ENCODE results near the gene DYNLT1.

The DYNLT1 gene

DNA sequence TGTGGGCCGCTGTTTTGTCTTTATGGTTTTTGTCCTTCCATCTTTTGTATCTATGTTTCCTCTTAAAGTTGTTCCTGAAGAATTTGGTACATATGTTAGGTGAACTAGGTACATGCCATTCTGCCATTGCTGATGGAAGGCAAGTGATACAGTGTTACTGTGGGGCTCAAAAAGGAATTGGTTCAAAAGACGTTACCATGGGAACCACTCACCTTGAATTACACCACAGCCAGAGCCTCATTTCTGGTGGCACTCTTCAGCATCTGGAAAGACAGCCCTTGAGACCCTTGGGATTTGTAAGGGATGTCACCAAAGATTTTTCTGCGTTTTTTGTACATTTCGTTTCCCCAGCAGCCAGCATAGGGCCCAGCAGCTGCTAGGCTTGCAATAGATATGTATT is 52.7 kb downstream of the DYNLT1 start:
- no peak for DNase-seq

DNA sequence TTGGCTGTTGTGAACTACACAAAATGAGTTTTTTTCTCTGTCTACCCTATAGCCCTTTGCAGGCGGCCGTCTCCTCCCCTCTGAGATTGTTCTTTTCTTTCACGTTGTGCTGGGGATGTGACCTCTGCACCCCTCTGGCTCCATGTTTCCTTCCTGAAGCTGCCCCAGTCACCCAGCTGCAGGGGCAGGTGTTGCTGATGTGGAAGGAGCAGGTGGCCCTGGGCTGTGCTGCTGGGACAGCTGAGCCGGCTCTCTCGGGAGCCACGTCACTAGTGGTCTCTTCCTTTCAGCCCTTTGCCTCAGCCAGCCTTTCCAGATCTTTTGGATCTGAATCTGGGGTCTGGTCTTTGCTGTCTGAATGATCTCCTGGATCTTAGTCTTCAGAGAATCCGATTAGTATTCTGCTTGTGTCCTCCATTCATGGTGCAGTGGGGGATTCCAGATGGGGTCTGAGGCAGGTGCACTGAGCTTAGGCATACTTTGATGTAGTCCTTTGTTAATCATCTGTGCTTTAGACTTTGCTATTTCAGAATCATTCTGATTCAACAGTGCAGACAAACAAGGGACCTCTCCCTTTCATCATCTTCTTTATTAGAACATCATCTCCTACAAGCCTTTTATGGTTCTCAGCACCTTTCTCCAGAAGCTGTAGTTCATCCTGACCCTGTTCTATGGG is 53.3 kb downstream of the DYNLT1 start:
- DNase-seq = no peak

- no peak for DNase-seq
Measured at GRCh38 chr6:158589366-158589765, 55.2 kb downstream of the DYNLT1 start.

DNA sequence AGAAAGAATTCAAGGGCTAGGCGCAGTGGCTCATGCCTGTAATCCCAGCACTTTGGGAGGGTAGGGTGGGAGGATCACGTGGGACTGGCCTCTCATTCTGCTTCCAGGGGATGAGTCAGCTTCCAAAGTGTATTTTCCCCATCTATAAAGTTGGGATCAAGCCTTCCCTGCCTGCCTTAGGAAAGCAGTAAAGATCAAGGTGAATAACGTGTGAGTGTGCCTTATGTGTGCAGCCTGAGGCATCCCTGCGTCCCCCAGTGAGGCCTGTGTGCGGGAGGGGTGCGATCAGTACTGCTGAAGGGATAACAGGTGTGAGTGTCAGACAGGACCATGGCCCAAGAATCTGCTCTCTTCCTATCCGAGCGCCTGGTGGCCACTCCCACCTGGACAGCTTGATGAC is 57.9 kb downstream of the DYNLT1 start:
- no peak for DNase-seq
